Mesenchymal stem cell (in vitro differentiated cells and primary cell): ENCODE data around the gene HGS.

ENCODE experiments used
- DNase-seq: peaks from one replicate; pipeline ENCODE4 v3.0.0-alpha.2; 2013
- H2AFZ ChIP-seq: one replicate; pipeline ENCODE4 v1.6.1; 2013; ENCODE audit warnings: low read depth, mild to moderate bottlenecking, control low read depth, inconsistent platforms, low read length, moderate library complexity
- H2AK5ac ChIP-seq: 2 replicates; pipeline ENCODE4 v1.6.1; 2013; ENCODE audit warnings: low read length, moderate library complexity, mild to moderate bottlenecking, inconsistent platforms; ENCODE audit not compliant: severe bottlenecking
- H2BK120ac ChIP-seq: one replicate; pipeline ENCODE4 v1.6.1; 2013; ENCODE audit warnings: low read depth, mild to moderate bottlenecking, inconsistent platforms, low read length, moderate library complexity
- H2BK12ac ChIP-seq, 2 experiments: one replicate each; pipeline ENCODE4 v1.6.1; 2013; ENCODE audit warnings: inconsistent platforms in 2 of 2, low read length in 2 of 2, mild to moderate bottlenecking in 2 of 2, moderate library complexity in 2 of 2, control low read depth in 1 of 2
- H2BK15ac ChIP-seq: one replicate; pipeline ENCODE4 v1.6.1; 2013; ENCODE audit warnings: mild to moderate bottlenecking, low read depth, inconsistent platforms; ENCODE audit not compliant: poor library complexity, severe bottlenecking
- H2BK5ac ChIP-seq: 2 replicates; pipeline ENCODE4 v1.6.1; 2013; ENCODE audit warnings: low read depth, mild to moderate bottlenecking, low read length, control low read depth, inconsistent platforms; ENCODE audit not compliant: poor library complexity, severe bottlenecking
- H3K14ac ChIP-seq, 2 experiments: one replicate each; pipeline ENCODE4 v1.6.1; 2013; ENCODE audit warnings: inconsistent platforms in 2 of 2, low read length in 2 of 2, control low read depth in 1 of 2, mild to moderate bottlenecking in 1 of 2, moderate library complexity in 1 of 2
- H3K18ac ChIP-seq, 2 experiments: one replicate each; pipeline ENCODE4 v1.6.1; 2013; ENCODE audit warnings: inconsistent platforms in 2 of 2, low read length in 2 of 2, control low read depth in 1 of 2, low read depth in 1 of 2, mild to moderate bottlenecking in 1 of 2
- H3K23ac ChIP-seq, 2 experiments: one replicate each; pipeline ENCODE4 v1.6.1; 2013; ENCODE audit warnings: inconsistent platforms in 2 of 2, low read length in 2 of 2, mild to moderate bottlenecking in 2 of 2, moderate library complexity in 2 of 2, control low read depth in 1 of 2
- H3K27ac ChIP-seq: 2 replicates; pipeline ENCODE4 v1.5.1; 2013; ENCODE audit warnings: mild to moderate bottlenecking, moderate library complexity, low read length, control low read depth, inconsistent platforms; ENCODE audit not compliant: poor library complexity, severe bottlenecking
- H3K27me3 ChIP-seq, 2 experiments: 2 replicates each; pipeline versions ENCODE4 v1.6.1 to v1.7.0; 2013; ENCODE audit warnings: low read length in 2 of 2, mild to moderate bottlenecking in 2 of 2, moderate library complexity in 2 of 2, control low read depth in 1 of 2, inconsistent platforms in 1 of 2; ENCODE audit not compliant: control insufficient read depth in 1 of 2, insufficient read depth in 1 of 2
- H3K36me3 ChIP-seq, 2 experiments: 2 replicates each; pipeline versions ENCODE4 v1.6.1 to v1.7.0; 2013; ENCODE audit warnings: low read length in 2 of 2, control low read depth in 1 of 2, inconsistent platforms in 1 of 2, low read depth in 1 of 2, mild to moderate bottlenecking in 1 of 2; ENCODE audit not compliant: insufficient read depth in 2 of 2, control insufficient read depth in 1 of 2
- H3K4ac ChIP-seq, 2 experiments: one replicate each; pipeline ENCODE4 v1.6.1; 2013; ENCODE audit warnings: inconsistent platforms in 2 of 2, low read length in 2 of 2, mild to moderate bottlenecking in 2 of 2, moderate library complexity in 2 of 2, control low read depth in 1 of 2, low read depth in 1 of 2
- H3K4me1 ChIP-seq: 2 replicates; pipeline ENCODE4 v1.6.1; 2013; ENCODE audit warnings: low read depth, low read length, control low read depth; ENCODE audit not compliant: control insufficient read depth, insufficient read depth
- H3K4me2 ChIP-seq: 2 replicates; pipeline ENCODE4 v1.6.1; 2013; ENCODE audit warnings: low read length, mild to moderate bottlenecking, inconsistent platforms; ENCODE audit not compliant: poor library complexity, severe bottlenecking
- H3K4me3 ChIP-seq, 2 experiments: 2 replicates each; pipeline versions ENCODE4 v1.5.1 to v1.7.0; 2013; ENCODE audit warnings: low read length in 2 of 2, mild to moderate bottlenecking in 2 of 2, control low read depth in 1 of 2, low read depth in 1 of 2; ENCODE audit not compliant: insufficient read depth in 1 of 2
- H3K79me1 ChIP-seq: replicated peaks from 2 replicates; pipeline ENCODE4 v1.6.1; 2013; ENCODE audit warnings: mild to moderate bottlenecking, control low read depth, low read length, inconsistent platforms; ENCODE audit not compliant: poor library complexity, severe bottlenecking
- H3K9ac ChIP-seq: 2 replicates; pipeline ENCODE4 v1.7.0; 2013; ENCODE audit warnings: mild to moderate bottlenecking, low read length, moderate library complexity
- H3K9me3 ChIP-seq: 2 replicates; pipeline ENCODE4 v1.7.0; 2013; ENCODE audit warnings: mild to moderate bottlenecking, low read length; ENCODE audit not compliant: control insufficient read depth
- H4K8ac ChIP-seq: one replicate; pipeline ENCODE4 v1.6.1; 2013; ENCODE audit warnings: inconsistent platforms, mild to moderate bottlenecking, low read length, moderate library complexity
- H4K91ac ChIP-seq: one replicate; pipeline ENCODE4 v1.6.1; 2013; ENCODE audit warnings: mild to moderate bottlenecking, low read length, inconsistent platforms
- WGBS: methylation state at CpG from one replicate; pipeline ENCODE4 v1.1.7; 2013; ENCODE audit warnings: mixed read lengths; 5-methylcytosine and 5-hydroxymethylcytosine counted together

HGS gene

GRCh38 chr17:81710514-81711308, 26.9 kb downstream of the HGS start:
- H2BK15ac ChIP-seq: no peak overlapping the region
- H3K27me3 ChIP-seq: no peaks in the 10 kb centered on the region
- peaks cover 28 to 45% of the 10 kb centered on the region in 2 experiments for H3K36me3 ChIP-seq

GRCh38 chr17:81711814-81712467, 28.1 kb downstream of the HGS start, which contains the start of gene SLC25A10:
TSS of gene SLC25A10 (plus strand) at chr17:81712284. CDS start at chr17:81712427, 143 bp downstream.
- Histone ChIP-seq H4K8ac (peak within 1 kb of the TSS; percentile 29), H2BK12ac (peak within 1 kb of the TSS in 1 of 2 experiments; percentile 61), H3K4me1 (peaks cover 33% of the 10 kb centered on the region), H3K18ac (peak within 1 kb of the TSS in 1 of 2 experiments; percentile 72), H3K27me3 (no peaks in the 10 kb centered on the region), H2BK5ac (no peak within 1 kb of the TSS), H3K4me3 (peak within 1 kb of the TSS; percentile 77 to 80), H3K9ac (peak within 1 kb of the TSS; percentile 76), H3K23ac (peak within 1 kb of the TSS in 1 of 2 experiments; percentile 54), H3K4me2 (peak within 1 kb of the TSS; percentile 88), H3K79me1 (peaks cover 24% of the 10 kb centered on the region), H3K9me3 (no peaks in the 10 kb centered on the region), H2AFZ (peak within 1 kb of the TSS; percentile 97), H2AK5ac (peak within 1 kb of the TSS; percentile 2), H3K14ac (peak within 1 kb of the TSS in 1 of 2 experiments; percentile 64), H3K36me3 (peaks cover 15 to 45% of the 10 kb centered on the region in 2 experiments), H2BK120ac (peak within 1 kb of the TSS; percentile 57), H2BK15ac (peak within 1 kb of the TSS; percentile 20), H4K91ac (no peak within 1 kb of the TSS), H3K27ac (peak within 1 kb of the TSS; percentile 39), H3K4ac (peak within 1 kb of the TSS in 1 of 2 experiments; percentile 55)
- peak; percentile 71 for DNase-seq
- 1% methylated on average over 41 of the region's 89 CpGs for WGBS

More at GRCh38 chr17:81710514-81711308, 26.9 kb downstream of the HGS start:
- DNase-seq: peak; percentile 36
- Histone ChIP-seq H3K4me2 (peak overlapping the region; percentile 53), H2AK5ac (peak overlapping the region; percentile 2), H3K4me3 (peak overlapping the region in 1 of 2 experiments; percentile 72), H2AFZ (no peak overlapping the region), H3K9ac (peak overlapping the region; percentile 57), H2BK12ac (peak overlapping the region in 1 of 2 experiments; percentile 61), H3K14ac (peak overlapping the region in 1 of 2 experiments; percentile 76), H3K27ac (peak overlapping the region; percentile 6), H4K8ac (no peak overlapping the region), H3K23ac (peak overlapping the region in 1 of 2 experiments; percentile 34), H3K9me3 (no peaks in the 10 kb centered on the region), H3K18ac (peak overlapping the region; percentile 10 to 13), H3K4me1 (peaks cover 33% of the 10 kb centered on the region), H2BK120ac (no peak overlapping the region), H3K4ac (peak overlapping the region in 1 of 2 experiments; percentile 5), H3K79me1 (peaks cover 28% of the 10 kb centered on the region), H2BK5ac (no peak overlapping the region), H4K91ac (no peak overlapping the region)
- WGBS: 22% methylated on average over 29 of the region's 29 CpGs

- H3K14ac ChIP-seq: peak overlapping the region in 1 of 2 experiments; percentile 64
- H2BK5ac ChIP-seq: no peak overlapping the region
- 3% methylated on average over 34 of the region's 41 CpGs for WGBS
- H3K4me1 ChIP-seq: peaks cover 32% of the 10 kb centered on the region
- no peak overlapping the region for H4K8ac ChIP-seq
- H3K27me3 ChIP-seq: no peaks in the 10 kb centered on the region
- peak overlapping the region in 1 of 2 experiments; percentile 54 for H3K23ac ChIP-seq
- H3K4ac ChIP-seq: no peak overlapping the region
- no peak overlapping the region for H2BK12ac ChIP-seq
- peak; percentile 37 for DNase-seq
- H3K79me1 ChIP-seq: peaks cover 18% of the 10 kb centered on the region
- peak overlapping the region; percentile 77 to 80 for H3K4me3 ChIP-seq
- H3K27ac ChIP-seq: no peak overlapping the region
- no peak overlapping the region for H2AK5ac ChIP-seq
- H3K9ac ChIP-seq: peak overlapping the region; percentile 76
- H3K4me2 ChIP-seq: peak overlapping the region; percentile 88
- no peak overlapping the region for H2BK120ac ChIP-seq
- no peaks in the 10 kb centered on the region for H3K9me3 ChIP-seq
- no peak overlapping the region for H2BK15ac ChIP-seq
- H2AFZ ChIP-seq: peak overlapping the region; percentile 97
- H3K18ac ChIP-seq: peak overlapping the region in 1 of 2 experiments; percentile 72
- H3K36me3 ChIP-seq: peaks cover 10 to 45% of the 10 kb centered on the region in 2 experiments
- no peak overlapping the region for H4K91ac ChIP-seq
Measured at GRCh38 chr17:81712468-81713003, 28.7 kb downstream of the HGS start.
